ENCODE results near the gene PSMD5. TPM values are rescaled to one million over a fixed set of nuclear protein-coding genes. Genes with fewer than 3 reads are reported as not detected.

Gene PSMD5
- total RNA-seq, 1 experiment from 2014 or later: 68.1 TPM

DNA sequence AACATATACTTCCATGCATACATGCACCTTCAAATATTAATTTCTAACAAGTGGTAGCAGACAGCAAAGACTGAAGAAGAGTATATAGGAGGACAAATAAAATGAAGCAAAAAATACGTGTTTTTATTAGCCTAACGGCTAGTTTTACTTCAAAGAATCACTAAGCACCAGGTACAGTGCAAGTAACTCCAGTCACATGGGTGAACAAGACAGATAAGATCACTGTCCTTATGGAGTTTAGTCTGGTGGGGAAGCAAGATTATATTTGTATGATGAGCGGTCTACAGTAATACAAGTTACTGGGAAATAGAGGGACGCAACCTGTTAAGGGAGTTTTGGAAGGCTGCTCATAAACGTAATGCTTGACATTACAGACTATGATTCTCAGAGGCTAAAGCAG is 65.5 kb downstream of the PSMD5 start:
- POLR2A ChIA-PET: no interaction called here
- TF ChIP-seq, protein P1, sequence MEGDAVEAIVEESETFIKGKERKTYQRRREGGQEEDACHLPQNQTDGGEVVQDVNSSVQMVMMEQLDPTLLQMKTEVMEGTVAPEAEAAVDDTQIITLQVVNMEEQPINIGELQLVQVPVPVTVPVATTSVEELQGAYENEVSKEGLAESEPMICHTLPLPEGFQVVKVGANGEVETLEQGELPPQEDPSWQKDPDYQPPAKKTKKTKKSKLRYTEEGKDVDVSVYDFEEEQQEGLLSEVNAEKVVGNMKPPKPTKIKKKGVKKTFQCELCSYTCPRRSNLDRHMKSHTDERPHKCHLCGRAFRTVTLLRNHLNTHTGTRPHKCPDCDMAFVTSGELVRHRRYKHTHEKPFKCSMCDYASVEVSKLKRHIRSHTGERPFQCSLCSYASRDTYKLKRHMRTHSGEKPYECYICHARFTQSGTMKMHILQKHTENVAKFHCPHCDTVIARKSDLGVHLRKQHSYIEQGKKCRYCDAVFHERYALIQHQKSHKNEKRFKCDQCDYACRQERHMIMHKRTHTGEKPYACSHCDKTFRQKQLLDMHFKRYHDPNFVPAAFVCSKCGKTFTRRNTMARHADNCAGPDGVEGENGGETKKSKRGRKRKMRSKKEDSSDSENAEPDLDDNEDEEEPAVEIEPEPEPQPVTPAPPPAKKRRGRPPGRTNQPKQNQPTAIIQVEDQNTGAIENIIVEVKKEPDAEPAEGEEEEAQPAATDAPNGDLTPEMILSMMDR (IDR thresholded peaks at IDR 0.05; ENCODE audit: insufficient read depth in 1 of 2, low read depth in 1 of 2, low read length in 1 of 2, severe bottlenecking in 1 of 2, unreplicated experiment in 1 of 2): no peak
- Histone ChIP-seq H3K4me3 (ENCODE audit: low read depth, low read length) (no peak overlapping the region), H3K4me1 (peaks cover 7% of the 10 kb centered on the region), H3K9me3 (no peaks in the 10 kb centered on the region), H3K27me3 (replicated peaks; ENCODE audit: control insufficient read depth, insufficient read depth, low read length) (no peaks in the 10 kb centered on the region), H3K36me3 (ENCODE audit: control insufficient read depth, insufficient read depth, low read length) (no peaks in the 10 kb centered on the region)
- Mint-ChIP-seq H3K4me1 (ENCODE audit: low read depth, unreplicated experiment) (peaks cover 16% of the 10 kb centered on the region), H3K27me3 (ENCODE audit: insufficient read depth, unreplicated experiment) (no peaks in the 10 kb centered on the region), H3K36me3 (ENCODE audit: insufficient read depth, unreplicated experiment) (peaks cover 73% of the 10 kb centered on the region), H3K9me3 (ENCODE audit: unreplicated experiment) (no peaks in the 10 kb centered on the region), H3K27ac (ENCODE audit: unreplicated experiment) (no peak overlapping the region), H3K4me3 (ENCODE audit: unreplicated experiment) (no peak overlapping the region)
- no TSS peak for BruUV-seq (replicated peaks)
- CTCF ChIA-PET: no interaction called here
- DNase-seq: no peak
- intact Hi-C loops (cut with micrococcal nuclease; ENCODE audit: unreplicated experiment): no loop called here

DNA sequence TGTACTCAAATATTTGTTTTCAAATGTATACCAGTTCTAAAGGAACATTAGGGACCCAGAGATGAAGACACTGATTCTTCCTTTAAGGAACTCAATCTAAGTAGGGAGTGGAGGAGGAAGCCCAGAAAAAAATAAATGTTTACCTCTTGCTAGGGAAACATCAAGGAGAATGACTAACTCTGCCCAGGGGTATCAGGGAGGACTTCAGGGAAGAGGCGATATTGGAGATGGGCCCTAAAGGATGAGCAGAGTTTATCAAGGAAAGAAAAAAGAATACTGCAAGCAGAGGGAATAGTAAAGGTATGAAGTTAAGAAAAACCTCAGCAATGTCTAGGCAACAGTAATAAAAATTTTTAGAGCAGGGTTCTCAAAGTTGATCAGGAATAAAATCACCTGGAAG is 65.9 kb downstream of the PSMD5 start:
- no peak overlapping the region for H3K27ac Mint-ChIP-seq (ENCODE audit: unreplicated experiment)
- H3K36me3 Mint-ChIP-seq (ENCODE audit: insufficient read depth, unreplicated experiment): peaks cover 72% of the 10 kb centered on the region
- intact Hi-C loops (cut with micrococcal nuclease; ENCODE audit: unreplicated experiment): no loop called here
- no peak for DNase-seq
- peaks cover 16% of the 10 kb centered on the region for H3K4me1 Mint-ChIP-seq (ENCODE audit: low read depth, unreplicated experiment)
- Histone ChIP-seq H3K36me3 (ENCODE audit: control insufficient read depth, insufficient read depth, low read length) (no peaks in the 10 kb centered on the region), H3K27me3 (replicated peaks; ENCODE audit: control insufficient read depth, insufficient read depth, low read length) (no peaks in the 10 kb centered on the region), H3K4me1 (peaks cover 7% of the 10 kb centered on the region), H3K9me3 (no peaks in the 10 kb centered on the region), H3K4me3 (ENCODE audit: low read depth, low read length) (no peak overlapping the region)
- H3K27me3 Mint-ChIP-seq (ENCODE audit: insufficient read depth, unreplicated experiment): no peaks in the 10 kb centered on the region
- TF ChIP-seq, protein P1 (IDR thresholded peaks at IDR 0.05; ENCODE audit: insufficient read depth in 1 of 2, low read depth in 1 of 2, low read length in 1 of 2, severe bottlenecking in 1 of 2, unreplicated experiment in 1 of 2): no peak
- ChIA-PET POLR2A (no interaction called here), CTCF (no interaction called here)
- H3K9me3 Mint-ChIP-seq (ENCODE audit: unreplicated experiment): no peaks in the 10 kb centered on the region
- no TSS peak for BruUV-seq (replicated peaks)
- no peak overlapping the region for H3K4me3 Mint-ChIP-seq (ENCODE audit: unreplicated experiment)

DNA sequence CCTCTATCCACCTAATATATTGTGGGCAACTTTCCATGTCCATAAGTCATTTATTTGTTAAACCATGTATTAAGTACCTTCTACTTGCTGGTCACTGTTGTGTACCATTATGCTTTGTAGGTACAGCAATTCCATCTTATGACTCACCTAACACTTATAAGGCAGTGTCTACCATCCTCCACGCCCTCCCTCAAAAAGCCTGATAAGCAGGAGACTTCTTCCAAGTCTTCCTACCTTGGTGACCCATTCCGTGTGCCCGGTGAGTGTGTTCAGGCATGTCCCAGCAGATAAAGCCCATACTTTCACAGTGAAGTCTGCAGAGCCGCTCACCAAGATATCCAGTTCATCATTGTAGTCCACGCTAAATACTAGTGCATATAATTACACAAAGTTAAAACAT is 66.9 kb downstream of the PSMD5 start:
- CTCF ChIA-PET: no interaction called here
- peaks cover 16% of the 10 kb centered on the region for H3K4me1 Mint-ChIP-seq (ENCODE audit: low read depth, unreplicated experiment)
- POLR2A ChIA-PET: no interaction called here
- Histone ChIP-seq H3K9me3 (no peaks in the 10 kb centered on the region), H3K36me3 (ENCODE audit: control insufficient read depth, insufficient read depth, low read length) (no peaks in the 10 kb centered on the region; the same call in 1 of the 2 replicates), H3K4me1 (peaks cover 7% of the 10 kb centered on the region), H3K4me3 (ENCODE audit: low read depth, low read length) (no peak overlapping the region), H3K27me3 (replicated peaks; ENCODE audit: control insufficient read depth, insufficient read depth, low read length) (no peaks in the 10 kb centered on the region)
- no peaks in the 10 kb centered on the region for H3K9me3 Mint-ChIP-seq (ENCODE audit: unreplicated experiment)
- TF ChIP-seq, protein P1 (IDR thresholded peaks at IDR 0.05; ENCODE audit: insufficient read depth in 1 of 2, low read depth in 1 of 2, low read length in 1 of 2, severe bottlenecking in 1 of 2, unreplicated experiment in 1 of 2): no peak
- peaks cover 73% of the 10 kb centered on the region for H3K36me3 Mint-ChIP-seq (ENCODE audit: insufficient read depth, unreplicated experiment)
- no peak for DNase-seq
- H3K27ac Mint-ChIP-seq (ENCODE audit: unreplicated experiment): no peak overlapping the region
- intact Hi-C loops (cut with micrococcal nuclease; ENCODE audit: unreplicated experiment): no loop called here
- no peaks in the 10 kb centered on the region for H3K27me3 Mint-ChIP-seq (ENCODE audit: insufficient read depth, unreplicated experiment)
- H3K4me3 Mint-ChIP-seq (ENCODE audit: unreplicated experiment): no peak overlapping the region
- no TSS peak for BruUV-seq (replicated peaks)
